K562 (cell line): Measurements from ENCODE around the gene CDC14A. TPM values are rescaled to one million over a fixed set of nuclear protein-coding genes. Genes with fewer than 3 reads are reported as not detected.
A peak's percentile ranks its signal among the peaks of the same experiment; 100 is the strongest.

Experiments
- ATF3 ChIP-seq, 2 experiments: fragments of 450-650 bp in 1 of 2; sonication (generic) in 1 of 2; formaldehyde crosslinking in 1 of 2; IDR thresholded peaks in 1 of 2; conservative IDR thresholded peaks in 1 of 2; 2 replicates each; pipeline versions ENCODE4 v1.6.1 to v1.8.1; 2016 to 2023; ENCODE audit warnings: mild to moderate bottlenecking in 2 of 2, moderate library complexity in 2 of 2, inconsistent platforms in 1 of 2, missing genetic modification reagents in 1 of 2
- ELF1 ChIP-seq: fragments of 200-800 bp; sonication (Bioruptor generic); IDR thresholded peaks from 2 replicates; pipeline ENCODE4 v1.6.1; 2016; ENCODE audit warnings: missing genetic modification characterization, missing compliant biosample characterization
- FOXJ2 ChIP-seq: fragments of 200-800 bp; sonication (Bioruptor generic); IDR thresholded peaks from 2 replicates; pipeline ENCODE4 v1.6.1; 2016; ENCODE audit warnings: missing genetic modification characterization, missing compliant biosample characterization
- HNRNPK ChIP-seq: fragments of 200-400 bp; formaldehyde crosslinking; IDR thresholded peaks from one replicate; pipeline ENCODE4 v1.6.1; 2018; ENCODE audit warnings: mild to moderate bottlenecking, low read depth, low read length; ENCODE audit not compliant: poor library complexity, severe bottlenecking
- IRF2 ChIP-seq: sonication (generic); formaldehyde crosslinking; IDR thresholded peaks from 2 replicates; pipeline ENCODE4 v1.8.1; 2022; ENCODE audit warnings: mild to moderate bottlenecking, missing genetic modification reagents
- KDM2B ChIP-seq: fragments of 250-450 bp; sonication (Bioruptor Pico); IDR thresholded peaks from 2 replicates; pipeline ENCODE4 v1.8.0; 2021; ENCODE audit warnings: mild to moderate bottlenecking, moderate library complexity
- MTA2 ChIP-seq: fragments of 450-650 bp; IDR thresholded peaks from 2 replicates; pipeline ENCODE4 v1.6.1; 2016; ENCODE audit warnings: low read depth
- MTA3 ChIP-seq: fragments of 450-650 bp; formaldehyde crosslinking; IDR thresholded peaks from 2 replicates; pipeline ENCODE4 v1.6.1; 2017; ENCODE audit warnings: mild to moderate bottlenecking, borderline replicate concordance
- MYNN ChIP-seq, 2 experiments: sonication (generic); formaldehyde crosslinking in 1 of 2; IDR thresholded peaks; 2 replicates each; pipeline versions ENCODE4 v1.5.0 to v1.6.1; 2016 to 2020; ENCODE audit warnings: antibody characterized with exemption in 1 of 2, missing genetic modification reagents in 1 of 2
- PHF21A ChIP-seq: fragments of 450-650 bp; IDR thresholded peaks from 2 replicates; pipeline ENCODE4 v1.6.1; 2017; ENCODE audit warnings: low read depth, borderline replicate concordance
- RAD21 ChIP-seq, 2 experiments: fragments of 250-450 bp in 1 of 2; fragments of 450-650 bp in 1 of 2; sonication (Bioruptor Pico) in 1 of 2; formaldehyde crosslinking in 1 of 2; IDR thresholded peaks in 1 of 2; conservative IDR thresholded peaks in 1 of 2; 2 replicates each; pipeline versions ENCODE4 v1.4.0 to v1.8.0; 2020 to 2022; ENCODE audit warnings: mild to moderate bottlenecking in 2 of 2, moderate library complexity in 1 of 2
- SAFB ChIP-seq: fragments of 200-400 bp; formaldehyde crosslinking; IDR thresholded peaks from 2 replicates; pipeline ENCODE4 v1.6.1; 2017; ENCODE audit warnings: low read depth, low read length, borderline replicate concordance
- SETDB1 ChIP-seq: IDR thresholded peaks from one replicate; pipeline ENCODE4 v1.6.1; 2012; ENCODE audit warnings: low read length, control low read depth, inconsistent platforms
- SIN3B ChIP-seq: fragments of 450-650 bp; IDR thresholded peaks from 2 replicates; pipeline ENCODE4 v1.6.1; 2017; ENCODE audit warnings: low read depth, mild to moderate bottlenecking, moderate library complexity
- SLC30A9 ChIP-seq: fragments of 250-450 bp; sonication (Bioruptor Pico); IDR thresholded peaks from 2 replicates; pipeline ENCODE4 v1.8.0; 2022; ENCODE audit warnings: mild to moderate bottlenecking, moderate library complexity
- TGIF2 ChIP-seq: sonication (generic); formaldehyde crosslinking; IDR thresholded peaks from 2 replicates; pipeline ENCODE4 v1.8.1; 2022; ENCODE audit warnings: mild to moderate bottlenecking, missing genetic modification reagents, moderate library complexity
- U2AF1 ChIP-seq: fragments of 200-400 bp; formaldehyde crosslinking; optimal IDR thresholded peaks from 2 replicates; pipeline ENCODE3; 2017; ENCODE audit warnings: mild to moderate bottlenecking, low read depth, low read length, moderate library complexity
- ZBTB7A ChIP-seq: IDR thresholded peaks from 2 replicates; pipeline ENCODE4 v1.6.1; 2011; ENCODE audit warnings: low read depth, mild to moderate bottlenecking, low read length, moderate library complexity, borderline replicate concordance; ENCODE audit not compliant: control insufficient read depth
- ZKSCAN3 ChIP-seq: fragments of 250-450 bp; sonication (Bioruptor Pico); IDR thresholded peaks from 2 replicates; pipeline ENCODE4 v1.4.0; 2020
- ZMIZ1 ChIP-seq, 2 experiments: fragments of 150-350 bp in 1 of 2; IDR thresholded peaks; 2 replicates each; pipeline ENCODE4 v1.6.1; 2012 to 2016; ENCODE audit warnings: low read depth in 2 of 2, low read length in 2 of 2, mild to moderate bottlenecking in 1 of 2, moderate library complexity in 1 of 2
- ZNF217 ChIP-seq: sonication (generic); formaldehyde crosslinking; IDR thresholded peaks from 2 replicates; pipeline ENCODE4 v1.8.0; 2022; ENCODE audit warnings: mild to moderate bottlenecking, missing genetic modification reagents
- ZNF444 ChIP-seq: fragments of 250-450 bp; sonication (Bioruptor Pico); IDR thresholded peaks from 2 replicates; pipeline ENCODE4 v1.4.0; 2020; ENCODE audit warnings: mild to moderate bottlenecking, moderate library complexity
- polyA plus RNA-seq, 8 experiments: library from polyadenylated mRNA; depleted of rRNA in 4 of 8; stranded (reverse) in 5 of 8; unstranded in 3 of 8; fragments of >200 nt; fragmentation: Nextera tagmentation in 2 of 8; fragmentation: Illumina TruSeq in 1 of 8; extraction: Ambion mirVana in 2 of 8; extraction: Trizol in 1 of 8; gene quantifications; 2 replicates each; pipeline versions ENCODE4 v1.2.1 to v1.2.3, GENCODE V29; 2011 to 2014; ENCODE audit warnings: inconsistent platforms in 1 of 8, missing spikeins in 1 of 8
- total RNA-seq, 7 experiments: library from RNA; depleted of rRNA in 6 of 7; stranded (reverse); fragments of >200 nt in 6 of 7; fragmentation: Illumina TruSeq in 2 of 7; extraction: Trizol in 2 of 7; gene quantifications; 2 replicates each; pipeline versions ENCODE4 v1.2.1 to v1.2.3, GENCODE V29; 2011 to 2021; ENCODE audit warnings: low replicate concordance in 1 of 7

CDC14A gene
- total and polyA plus RNA-seq, 9 of the 15 experiments (the other 6 are each of a cell fraction or from before 2014, with no cell fraction given), result 17.0 to 74.3 (median 33.4) TPM

- TF ChIP-seq RAD21 (CRISPR knock-in tag; conservative IDR thresholded peaks at IDR 0.05 in 1 of 2, IDR thresholded peaks at IDR 0.05 in 1 of 2) (peak in 1 of 2 experiments; percentile 4; a peak in 1 of 4 replicates), SIN3B (0 out of 2 replicates have a peak, but pooled peaks have one; percentile 32), SAFB (0 out of 2 replicates have a peak, but pooled peaks have one; percentile 25), PHF21A (no peak), ELF1 (tag) (peak; percentile 6; the same call in 1 of the 2 replicates), MYNN (IDR thresholded peaks at IDR 0.05) (peak; percentile 100), MYNN (CRISPR knock-in tag; IDR thresholded peaks at IDR 0.05) (peak; percentile 99), ZBTB7A (peak; percentile 92), IRF2 (CRISPR knock-in tag) (no peak), ZKSCAN3 (CRISPR knock-in tag) (no peak), TGIF2 (CRISPR knock-in tag) (peak; percentile 89; the same call in 1 of the 2 replicates), ZMIZ1 (IDR thresholded peaks at IDR 0.05; ENCODE audit: low read depth in 2 of 2, low read length in 2 of 2) (0 out of 4 replicates have a peak, but pooled peaks of 1 of the 2 experiments have one; percentile 6), MTA2 (no peak), KDM2B (CRISPR knock-in tag) (peak; percentile 19; the same call in 1 of the 2 replicates), U2AF1 (peak; percentile 46), SETDB1 (no peak), ZNF217 (CRISPR knock-in tag) (no peak), HNRNPK (peak; percentile 31), MTA3 (peak; percentile 53; the same call in 1 of the 2 replicates), SLC30A9 (CRISPR knock-in tag) (no peak), ATF3 (IDR thresholded peaks at IDR 0.05) (0 out of 2 replicates have a peak, but pooled peaks have one; percentile 21), ATF3 (CRISPR knock-in tag; conservative IDR thresholded peaks at IDR 0.05) (no peak), FOXJ2 (tag) (peak; percentile 87), ZNF444 (CRISPR knock-in tag) (no peak)
Observed at GRCh38 chr1:100352267-100353070, at the start of gene CDC14A (continued).
